Stimulated activated CD8-positive, alpha-beta memory T cell treated with anti-CD3 and anti-CD28 coated beads, Interleukin-15, amount 100 ng/mL, for 24 hours (primary cell): ENCODE measurements around the gene SPPL2C.

Source experiments
- DNase-seq: peaks from one replicate; pipeline ENCODE4 v3.0.0-alpha.2; 2020; ENCODE audit warnings: low read depth

SPPL2C gene, protein sequence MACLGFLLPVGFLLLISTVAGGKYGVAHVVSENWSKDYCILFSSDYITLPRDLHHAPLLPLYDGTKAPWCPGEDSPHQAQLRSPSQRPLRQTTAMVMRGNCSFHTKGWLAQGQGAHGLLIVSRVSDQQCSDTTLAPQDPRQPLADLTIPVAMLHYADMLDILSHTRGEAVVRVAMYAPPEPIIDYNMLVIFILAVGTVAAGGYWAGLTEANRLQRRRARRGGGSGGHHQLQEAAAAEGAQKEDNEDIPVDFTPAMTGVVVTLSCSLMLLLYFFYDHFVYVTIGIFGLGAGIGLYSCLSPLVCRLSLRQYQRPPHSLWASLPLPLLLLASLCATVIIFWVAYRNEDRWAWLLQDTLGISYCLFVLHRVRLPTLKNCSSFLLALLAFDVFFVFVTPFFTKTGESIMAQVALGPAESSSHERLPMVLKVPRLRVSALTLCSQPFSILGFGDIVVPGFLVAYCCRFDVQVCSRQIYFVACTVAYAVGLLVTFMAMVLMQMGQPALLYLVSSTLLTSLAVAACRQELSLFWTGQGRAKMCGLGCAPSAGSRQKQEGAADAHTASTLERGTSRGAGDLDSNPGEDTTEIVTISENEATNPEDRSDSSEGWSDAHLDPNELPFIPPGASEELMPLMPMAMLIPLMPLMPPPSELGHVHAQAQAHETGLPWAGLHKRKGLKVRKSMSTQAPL

DNA sequence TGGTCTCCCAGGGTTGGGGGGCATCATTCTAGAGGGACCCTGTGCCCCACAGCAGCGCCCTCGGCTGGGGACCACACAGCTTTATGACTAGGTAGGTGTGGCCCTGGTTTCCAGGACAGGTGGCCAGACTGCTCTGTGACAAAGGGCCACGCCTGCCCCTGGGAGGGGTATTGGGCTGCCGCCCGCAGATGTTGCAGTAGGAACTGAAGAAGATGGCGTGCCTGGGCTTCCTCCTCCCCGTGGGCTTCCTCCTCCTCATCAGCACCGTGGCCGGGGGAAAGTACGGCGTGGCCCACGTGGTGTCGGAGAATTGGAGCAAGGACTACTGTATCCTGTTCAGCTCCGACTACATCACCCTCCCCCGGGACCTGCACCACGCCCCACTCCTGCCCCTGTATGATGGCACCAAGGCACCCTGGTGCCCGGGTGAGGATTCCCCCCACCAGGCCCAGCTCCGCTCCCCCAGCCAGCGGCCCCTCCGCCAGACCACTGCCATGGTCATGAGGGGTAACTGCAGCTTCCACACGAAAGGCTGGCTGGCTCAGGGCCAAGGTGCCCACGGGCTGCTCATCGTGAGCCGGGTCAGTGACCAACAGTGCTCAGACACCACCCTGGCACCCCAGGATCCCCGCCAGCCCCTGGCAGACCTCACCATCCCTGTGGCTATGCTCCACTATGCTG is at the start of gene SPPL2C:
Gene SPPL2C, plus strand, starts transcription at position 187 of the 681 bp plus-strand sequence. Its CDS starts 26 bp downstream, at position 213.
- no peak for DNase-seq

DNA sequence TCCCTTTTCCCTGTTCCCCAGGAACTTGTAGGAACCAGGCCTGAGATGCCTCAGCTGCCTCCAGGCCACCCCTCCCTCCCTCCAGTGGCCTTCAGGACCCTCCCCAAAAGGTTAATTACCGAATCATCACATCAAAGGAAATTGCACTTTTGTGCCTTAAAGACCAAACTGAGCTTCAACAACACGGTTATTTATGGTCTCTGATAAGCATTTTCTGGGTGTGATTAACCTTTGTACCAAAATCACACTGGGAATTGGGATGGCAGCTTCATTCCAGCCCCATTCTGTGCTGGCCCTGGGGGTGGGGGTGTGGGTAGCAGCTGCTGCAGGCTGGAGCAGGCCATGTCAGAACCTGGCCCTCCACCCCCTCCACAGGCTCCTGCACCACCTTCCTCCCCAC is 43.9 kb upstream of the SPPL2C start:
- DNase-seq: no peak

DNA sequence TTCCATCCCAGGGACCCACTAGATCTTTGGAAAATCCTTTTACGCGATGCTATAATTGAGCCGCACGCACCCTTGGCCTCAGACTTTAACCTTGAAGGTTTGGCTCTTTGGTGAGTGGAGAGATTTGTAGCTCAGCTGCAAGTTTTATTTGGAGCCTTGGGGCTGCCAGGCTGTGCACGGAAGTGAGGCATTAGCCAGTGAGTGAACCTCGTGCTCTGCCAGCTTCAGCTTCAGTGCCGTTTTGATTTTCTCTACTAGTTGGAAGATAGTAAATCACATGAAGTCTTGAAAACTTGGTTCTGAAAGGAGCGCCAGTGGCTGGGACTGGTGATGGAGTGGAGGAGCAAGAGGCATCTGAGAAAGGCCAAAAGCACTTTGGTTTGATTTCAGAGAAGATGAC is 43.3 kb upstream of the SPPL2C start:
- DNase-seq: no peak

DNA sequence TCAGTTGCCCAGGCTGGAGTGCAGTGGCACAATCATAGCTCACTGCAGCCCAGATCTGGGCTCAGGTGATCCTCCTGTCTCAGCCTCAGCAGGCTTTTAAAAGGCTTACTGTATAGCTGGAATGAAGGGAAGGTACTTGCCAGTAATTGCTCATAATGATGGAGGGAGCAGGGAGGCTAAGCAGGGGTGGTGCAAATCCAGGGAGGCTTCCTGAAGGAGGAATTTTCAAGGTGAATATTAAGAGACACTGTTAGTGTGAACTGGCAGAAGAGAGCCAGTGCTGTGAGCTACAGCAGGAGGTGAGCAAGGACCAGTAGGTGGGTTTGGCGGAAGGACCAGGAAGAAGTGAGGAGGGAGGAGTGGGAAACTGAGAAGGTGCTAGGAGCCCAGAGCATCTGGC is 35.8 kb upstream of the SPPL2C start:
- DNase-seq: no peak

DNA sequence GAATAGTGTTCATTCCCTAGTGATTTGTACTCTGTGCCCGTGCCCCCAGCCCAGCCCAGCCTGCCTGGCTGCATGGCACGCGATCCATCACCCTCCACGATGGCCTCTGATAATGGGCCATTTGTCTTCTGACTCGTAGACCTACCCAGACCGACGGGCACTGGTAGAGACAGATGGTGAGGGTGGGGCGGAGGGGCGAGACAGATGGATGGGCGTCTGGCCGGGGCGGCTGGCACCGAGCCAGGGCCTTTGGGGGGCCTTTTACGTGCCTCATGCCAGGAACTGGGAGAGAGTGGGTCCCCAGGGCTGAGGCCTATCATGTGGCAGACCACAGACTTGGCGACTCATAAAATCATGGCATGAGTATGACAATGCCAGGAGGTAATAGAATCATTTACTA is 35.2 kb upstream of the SPPL2C start:
- DNase-seq: no peak

DNA sequence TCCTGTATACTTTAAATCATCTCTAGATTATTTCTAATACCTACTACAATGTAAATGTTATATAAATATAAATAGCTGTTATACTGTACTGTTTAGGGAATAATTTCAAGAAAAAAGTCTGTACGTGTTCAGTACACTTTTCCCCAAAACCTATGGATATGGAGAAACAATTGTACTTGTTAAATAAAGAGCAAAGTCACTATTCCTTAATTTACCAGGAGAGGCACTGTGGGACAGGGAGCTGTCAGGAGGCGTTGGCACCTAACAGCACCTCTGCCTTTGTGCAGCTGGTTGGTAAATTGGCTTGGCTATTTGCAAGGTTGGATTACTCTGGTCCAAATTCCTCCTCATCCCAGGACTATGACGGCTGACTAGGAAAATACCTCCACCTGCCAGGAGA is 32.6 kb upstream of the SPPL2C start:
- no peak for DNase-seq

DNA sequence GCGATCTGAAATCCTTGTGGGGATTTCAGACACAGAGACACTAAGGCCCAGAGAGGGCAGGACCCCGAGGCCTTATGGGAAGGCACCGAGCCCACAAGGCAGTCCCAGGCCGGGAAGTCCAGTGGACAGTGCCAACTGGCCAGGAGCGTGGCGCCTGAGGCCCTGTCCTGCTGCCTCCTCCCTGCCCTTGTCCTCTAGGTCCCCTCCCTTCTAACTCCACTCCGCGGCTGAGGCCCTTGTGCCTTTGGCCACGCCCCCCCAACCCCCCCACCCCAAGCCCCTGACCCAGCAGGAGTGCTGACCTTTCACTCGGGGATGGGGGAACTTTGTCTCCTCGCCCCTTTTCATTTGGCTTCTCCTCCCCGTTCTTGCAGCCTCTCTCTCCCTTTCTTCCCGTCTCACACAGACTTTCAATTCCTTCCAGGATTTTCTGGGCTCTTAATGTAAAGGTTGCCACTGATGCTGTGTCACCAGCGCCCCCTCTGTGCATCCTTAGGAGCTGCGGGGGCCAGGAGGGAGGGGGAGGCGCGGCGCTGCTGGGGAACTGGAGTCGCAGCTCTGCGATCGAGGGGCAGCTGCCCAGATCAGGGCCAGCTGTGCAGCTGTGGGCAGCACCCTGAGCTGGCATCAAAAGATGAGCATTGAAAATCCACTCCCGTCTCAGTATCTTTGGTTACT is 31.5 kb upstream of the SPPL2C start:
- DNase-seq: no peak

DNA sequence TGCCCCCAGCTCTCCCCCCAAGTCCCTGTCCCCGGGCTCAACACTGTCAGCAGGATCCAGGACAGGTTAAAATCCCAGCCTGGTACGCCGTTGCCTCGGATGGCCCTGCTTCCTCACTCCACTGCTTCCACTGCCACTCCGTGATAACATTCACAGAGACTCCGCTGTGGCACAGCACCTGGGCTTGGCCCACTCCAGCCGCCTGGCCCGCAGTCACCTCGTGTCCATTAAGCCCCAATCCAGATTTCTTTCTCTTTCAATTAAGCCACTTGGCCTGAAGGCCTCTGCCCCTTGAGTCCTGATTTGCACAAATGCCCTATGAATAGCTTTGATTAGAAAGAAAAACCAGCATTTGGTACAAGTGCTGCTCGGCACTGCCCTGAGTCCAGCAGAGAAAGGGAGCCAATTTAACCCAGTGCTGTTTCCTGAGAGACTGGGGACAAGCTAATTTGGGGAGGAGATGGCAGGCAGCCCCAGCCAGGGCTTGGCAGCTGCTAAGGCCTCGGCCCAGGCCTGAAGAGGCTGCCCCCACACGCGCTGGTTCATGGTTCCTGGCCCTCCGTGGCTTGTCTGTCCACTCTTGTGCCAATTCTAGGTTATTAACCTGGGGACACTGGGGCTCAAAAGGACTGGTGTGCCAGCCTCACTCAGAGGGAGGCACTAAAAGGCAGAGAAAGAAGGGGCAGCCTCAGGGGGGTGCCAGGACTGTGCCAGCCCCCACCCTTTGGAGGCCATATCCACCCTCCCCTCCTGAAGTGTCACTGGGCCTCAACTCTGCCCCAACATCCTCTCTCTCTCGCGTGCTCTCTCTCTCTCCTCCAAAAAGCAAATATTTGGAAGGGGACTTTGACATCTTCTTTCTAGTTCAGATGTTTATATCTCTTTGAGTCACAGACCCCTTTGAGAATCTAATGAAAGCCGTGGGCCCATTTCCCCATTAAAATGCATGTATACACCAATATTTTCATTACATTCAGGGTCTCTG is 29.8 kb upstream of the SPPL2C start:
- DNase-seq: no peak

DNA sequence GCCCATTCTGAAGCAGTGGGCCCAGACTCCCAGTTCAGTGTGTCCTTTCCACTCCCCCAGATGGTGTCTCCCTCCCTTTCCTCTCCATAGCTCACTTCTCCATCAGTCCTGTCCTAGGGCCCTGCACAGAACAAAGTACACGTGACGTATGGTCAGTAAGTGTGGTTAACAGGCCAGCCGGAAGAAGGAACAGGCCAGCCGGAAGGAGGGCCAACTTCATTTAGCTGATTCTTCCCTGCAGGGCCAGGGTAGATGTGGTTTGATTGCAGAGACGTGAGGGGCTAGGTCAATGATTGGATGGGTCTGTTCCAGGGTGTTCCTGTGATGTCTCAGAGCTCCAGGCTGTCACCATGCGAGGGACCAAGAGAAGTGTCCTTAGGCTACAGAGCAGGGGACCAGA is 28.9 kb upstream of the SPPL2C start:
- DNase-seq: no peak

DNA sequence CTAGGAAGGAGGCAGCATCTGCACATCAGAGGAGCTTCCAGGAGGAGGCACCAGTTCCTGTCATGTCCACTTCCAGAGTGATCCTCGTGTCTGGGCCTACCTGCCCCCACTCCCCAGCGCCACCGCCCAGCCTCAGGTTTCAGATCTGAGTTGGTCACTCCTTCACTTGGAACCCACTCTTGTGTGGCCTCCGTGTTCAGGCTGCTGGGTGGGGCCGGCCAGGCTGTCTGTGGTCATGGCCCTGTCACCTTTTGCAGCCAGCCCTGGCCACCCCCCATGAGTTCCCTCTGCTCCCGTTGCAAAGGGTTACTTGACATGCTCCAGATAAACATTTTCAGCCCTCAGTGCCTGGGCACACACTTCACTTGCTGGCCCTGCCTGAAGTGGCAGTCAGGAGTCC is 26.6 kb upstream of the SPPL2C start:
- DNase-seq: no peak

DNA sequence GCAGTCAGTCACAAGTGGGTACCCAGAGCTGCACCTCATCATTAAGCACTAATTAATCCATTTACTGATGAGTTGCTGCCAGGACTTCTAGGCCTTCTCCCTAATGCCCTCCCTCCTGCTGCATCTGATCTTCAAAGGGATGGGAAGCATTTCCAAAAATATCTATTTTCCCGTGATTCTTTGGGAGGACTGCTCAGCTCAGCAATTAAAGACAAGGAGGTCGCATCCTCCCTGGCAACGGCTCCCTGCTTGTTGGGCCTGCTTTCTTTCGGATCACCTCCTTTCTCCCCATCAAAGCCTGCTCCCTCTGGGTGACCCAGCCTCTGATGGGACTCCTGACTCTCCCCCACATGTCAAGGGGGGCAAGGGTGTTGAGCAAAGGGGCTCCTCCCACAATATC is 26.0 kb upstream of the SPPL2C start:
- no peak for DNase-seq

DNA sequence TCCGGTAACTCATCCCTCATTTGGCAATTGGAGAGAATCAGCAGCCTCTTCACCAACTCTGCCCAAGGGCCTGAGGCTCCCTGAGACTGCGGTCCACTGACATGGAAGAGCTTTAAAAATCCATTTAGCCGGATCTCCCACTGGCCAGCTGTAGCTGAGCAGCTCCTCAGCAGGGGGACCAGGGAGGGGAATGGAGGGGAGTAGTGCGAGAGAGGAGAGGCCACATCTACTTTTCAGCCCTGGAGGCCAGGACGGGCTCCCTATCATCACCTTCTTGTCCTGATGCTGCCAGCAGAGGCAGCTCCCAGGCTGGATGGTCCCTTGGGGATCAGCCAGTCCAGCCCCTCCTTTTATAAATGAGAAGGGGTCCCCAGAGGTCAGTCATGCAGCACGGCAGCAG is 25.0 kb upstream of the SPPL2C start:
- DNase-seq: no peak

DNA sequence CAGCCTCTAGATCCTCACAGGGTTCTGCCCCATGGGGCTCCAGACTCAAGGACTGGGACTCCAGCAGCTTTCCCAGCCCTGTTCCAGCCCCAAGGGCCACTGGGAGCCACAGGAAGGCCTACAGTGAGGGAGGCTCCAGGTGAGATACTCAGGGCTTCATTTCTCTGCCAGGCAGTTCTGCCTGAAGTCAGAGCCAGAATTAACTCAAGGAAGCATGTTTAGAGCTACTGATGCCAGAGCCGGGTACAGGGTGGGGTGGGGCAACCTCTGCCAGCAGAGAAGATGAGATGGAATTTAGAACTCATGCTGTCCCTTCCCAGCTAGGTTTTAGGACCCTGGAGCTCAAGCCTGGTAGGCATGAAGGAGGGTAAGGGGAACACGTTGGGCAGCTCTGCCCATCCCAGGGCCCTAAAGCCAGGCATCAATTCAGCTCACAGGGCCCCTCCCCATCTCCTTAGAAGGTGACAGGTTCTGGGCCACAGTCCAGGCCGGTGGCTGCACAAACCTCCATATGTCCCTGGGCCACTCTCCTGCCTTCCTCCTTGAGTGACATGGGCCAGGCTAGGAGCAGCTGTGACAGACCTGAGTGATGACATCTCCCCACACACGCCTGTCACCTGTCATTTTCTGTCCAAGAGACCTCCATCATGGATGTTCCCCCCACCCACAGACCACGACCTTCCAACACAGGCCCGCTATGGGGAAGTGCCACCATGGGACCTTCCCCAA is 24.5 kb upstream of the SPPL2C start:
- DNase-seq: no peak

DNA sequence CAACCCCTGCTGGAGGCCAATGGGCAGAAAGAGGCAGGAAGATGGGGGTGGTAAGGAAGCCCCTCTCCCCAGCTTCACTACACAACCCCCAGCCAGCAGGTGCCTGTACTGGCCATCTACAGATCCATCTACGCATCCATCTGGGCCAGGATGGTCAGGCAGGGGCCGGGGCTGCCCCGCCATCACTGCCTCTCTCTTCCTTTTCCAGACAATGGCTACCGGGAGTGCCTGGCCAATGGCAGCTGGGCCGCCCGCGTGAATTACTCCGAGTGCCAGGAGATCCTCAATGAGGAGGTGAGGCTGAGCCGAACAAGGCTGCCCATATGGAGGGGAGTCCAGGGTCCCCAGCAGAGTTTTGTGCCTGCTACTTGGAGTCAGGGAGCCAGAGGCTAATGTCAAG is 23.5 kb upstream of the SPPL2C start:
- DNase-seq: no peak

DNA sequence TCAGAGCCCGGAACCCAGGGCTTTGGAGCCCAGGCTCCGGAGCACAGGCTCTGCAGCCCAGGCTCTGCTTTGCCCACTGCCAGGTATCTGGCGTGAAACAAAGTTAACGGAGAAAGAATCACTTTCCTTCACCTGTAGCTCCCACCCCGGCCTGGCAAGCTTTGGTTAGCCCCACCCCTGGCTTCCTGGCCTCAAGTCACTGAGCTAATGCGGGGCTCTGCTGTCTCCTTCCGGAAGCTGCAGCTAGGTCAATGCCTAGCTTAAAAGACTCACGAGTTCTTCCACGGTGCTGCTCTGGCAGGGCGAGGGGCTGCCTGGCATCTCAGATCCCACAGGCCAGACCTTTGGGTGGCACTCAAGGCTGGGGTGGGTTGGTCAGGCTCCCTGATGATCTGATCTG is 21.1 kb upstream of the SPPL2C start:
- DNase-seq: no peak

DNA sequence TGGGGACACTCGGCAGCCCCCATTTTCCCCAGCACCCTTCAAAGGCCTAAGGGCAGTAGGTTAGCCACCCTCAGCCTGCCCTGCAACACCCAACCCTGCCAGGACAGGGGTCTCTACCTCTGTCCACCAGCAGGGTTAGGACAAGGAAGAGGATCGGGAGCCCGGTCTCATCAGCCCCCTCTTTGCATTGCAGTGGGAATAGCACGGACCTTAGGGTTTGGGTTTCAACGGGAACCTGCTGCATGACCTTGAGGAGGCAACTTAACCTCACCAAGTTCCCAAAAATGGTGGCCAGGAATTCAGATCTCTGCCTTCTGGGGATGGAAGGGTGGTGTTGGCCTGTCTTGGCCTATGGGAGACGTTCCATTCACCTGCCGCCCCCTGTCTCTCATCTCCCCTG is 20.2 kb upstream of the SPPL2C start:
- DNase-seq: no peak

DNA sequence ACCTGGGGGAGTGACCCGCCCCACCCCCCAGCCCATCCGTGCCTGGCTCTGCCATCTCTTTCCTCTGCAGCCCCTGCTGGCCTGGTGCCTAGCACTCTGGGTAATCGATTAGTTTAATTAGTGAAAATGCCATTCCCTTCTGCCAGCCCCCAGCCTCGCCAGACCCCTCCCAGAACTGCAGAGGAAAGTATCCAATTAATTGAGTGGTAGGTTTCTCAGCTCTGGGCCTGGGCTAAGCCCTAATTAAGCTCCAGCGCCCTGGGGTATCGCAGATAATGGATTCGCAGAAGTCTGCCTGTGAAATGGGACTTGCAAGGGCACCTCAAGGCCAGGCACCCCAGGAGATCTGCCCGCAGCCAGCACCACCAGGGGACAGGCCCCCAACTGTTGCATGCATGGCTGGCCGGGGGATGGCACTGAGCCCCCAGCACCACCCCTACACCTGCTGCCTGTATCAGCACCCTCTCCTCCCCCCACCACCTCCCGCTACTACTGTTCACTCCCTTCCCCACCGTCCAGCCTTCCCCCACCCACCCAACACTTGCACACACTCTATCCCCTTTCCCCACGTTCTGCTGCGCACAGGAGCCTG is 19.7 kb upstream of the SPPL2C start:
- DNase-seq: no peak

DNA sequence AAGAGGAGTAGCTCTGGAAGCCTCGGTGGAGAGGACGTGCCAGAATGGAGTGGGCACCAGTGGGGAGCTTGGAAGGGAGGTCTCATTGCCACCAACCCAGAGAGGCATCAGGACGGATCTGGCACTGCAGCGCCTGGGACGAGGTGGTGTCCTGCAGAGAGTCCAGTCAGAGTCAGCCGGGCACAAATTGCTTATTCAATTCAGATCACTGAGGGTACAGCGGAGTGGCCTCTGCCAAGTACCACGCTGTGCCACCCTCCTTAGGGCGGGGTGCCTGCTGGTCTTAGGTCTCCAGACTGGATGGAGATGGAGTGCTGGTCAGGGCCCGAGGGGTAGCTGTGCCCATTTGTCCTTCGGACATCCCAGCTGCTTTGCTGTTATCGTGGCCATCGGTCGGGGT is 18.9 kb upstream of the SPPL2C start:
- no peak for DNase-seq

DNA sequence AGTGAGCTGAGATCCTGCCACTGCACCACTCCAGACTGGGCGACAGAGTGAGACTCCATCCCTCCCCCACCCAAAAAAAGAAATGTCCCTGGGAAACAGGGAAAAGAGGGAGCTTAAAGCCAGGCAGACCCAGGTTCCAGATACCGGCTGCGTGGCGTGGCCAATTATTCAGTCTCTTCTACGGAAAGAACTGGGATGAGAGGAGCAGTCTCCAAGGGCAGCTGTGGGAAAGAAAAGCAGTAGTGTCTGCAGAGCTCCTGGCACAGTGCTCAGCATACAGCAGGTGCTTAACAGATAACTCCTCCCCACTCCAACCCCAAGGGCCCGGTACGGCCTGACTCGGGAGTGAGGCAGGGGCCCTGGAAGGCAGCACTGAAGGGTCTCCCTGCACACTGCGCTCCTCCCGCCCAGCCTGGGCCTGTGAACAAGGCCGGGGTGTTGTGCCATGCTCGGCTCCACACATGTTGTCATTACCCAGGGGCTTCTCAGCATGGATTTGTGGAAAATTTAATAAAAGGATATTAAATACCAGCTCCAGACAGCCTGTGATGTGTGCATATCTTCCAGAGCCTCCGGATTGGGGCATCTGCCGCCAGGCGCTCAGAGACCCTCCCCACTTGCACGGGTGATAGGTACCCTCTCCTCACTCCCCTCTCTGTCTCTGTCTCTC is 17.6 kb upstream of the SPPL2C start:
- DNase-seq: no peak

DNA sequence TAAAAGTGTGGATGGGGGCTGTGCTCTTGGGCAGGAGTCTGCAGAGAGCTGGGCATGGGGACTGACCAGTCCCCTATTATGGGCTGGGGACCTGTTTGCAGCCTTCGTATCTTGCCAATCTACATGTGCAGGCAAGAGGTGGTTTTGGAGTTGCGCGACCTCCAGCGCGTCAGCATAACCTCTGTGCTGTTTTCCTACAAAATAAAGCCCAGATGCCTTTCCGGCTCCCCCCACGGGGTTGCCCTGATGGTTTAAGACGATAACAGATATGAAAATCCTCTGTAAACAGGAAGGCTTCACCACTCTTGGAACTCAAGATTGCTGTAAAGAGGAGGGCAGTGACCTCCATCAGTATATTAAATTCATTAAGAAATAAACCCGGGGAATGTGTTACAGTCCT is 16.5 kb upstream of the SPPL2C start:
- DNase-seq: no peak
